GM21390 (cell line): ENCODE data around the gene IL37.

Source experiments
- ATAC-seq: cut with Tn5 transposase; IDR thresholded peaks from one replicate; pipeline ENCODE4 v1.9.1; 2021; ENCODE audit not compliant: unreplicated experiment

IL37 gene, protein sequence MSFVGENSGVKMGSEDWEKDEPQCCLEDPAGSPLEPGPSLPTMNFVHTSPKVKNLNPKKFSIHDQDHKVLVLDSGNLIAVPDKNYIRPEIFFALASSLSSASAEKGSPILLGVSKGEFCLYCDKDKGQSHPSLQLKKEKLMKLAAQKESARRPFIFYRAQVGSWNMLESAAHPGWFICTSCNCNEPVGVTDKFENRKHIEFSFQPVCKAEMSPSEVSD

DNA sequence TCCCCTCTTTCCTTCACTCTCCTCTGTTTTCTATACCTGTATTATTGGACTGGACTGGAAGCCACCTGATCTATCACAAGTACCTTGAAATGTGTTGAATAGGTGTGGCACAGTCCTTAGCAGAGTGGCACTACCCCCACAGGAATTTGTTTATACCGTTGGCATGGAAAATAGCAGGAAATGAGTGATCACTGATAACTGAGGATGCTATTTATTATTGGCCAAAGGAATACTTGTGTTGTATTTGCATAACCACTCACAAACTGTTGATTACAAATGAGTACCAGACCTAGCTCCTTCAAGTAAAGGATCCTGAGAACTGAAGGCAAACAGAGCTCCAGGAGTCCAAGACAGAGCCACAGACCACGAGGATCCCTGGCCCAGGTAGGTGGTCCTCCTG lies at the start of gene IL37:
IL37 (plus strand) TSS at position 301 of the 400 bp plus-strand sequence. CDS start 1,848 bp downstream, outside the sequence.
- no peak for ATAC-seq

DNA sequence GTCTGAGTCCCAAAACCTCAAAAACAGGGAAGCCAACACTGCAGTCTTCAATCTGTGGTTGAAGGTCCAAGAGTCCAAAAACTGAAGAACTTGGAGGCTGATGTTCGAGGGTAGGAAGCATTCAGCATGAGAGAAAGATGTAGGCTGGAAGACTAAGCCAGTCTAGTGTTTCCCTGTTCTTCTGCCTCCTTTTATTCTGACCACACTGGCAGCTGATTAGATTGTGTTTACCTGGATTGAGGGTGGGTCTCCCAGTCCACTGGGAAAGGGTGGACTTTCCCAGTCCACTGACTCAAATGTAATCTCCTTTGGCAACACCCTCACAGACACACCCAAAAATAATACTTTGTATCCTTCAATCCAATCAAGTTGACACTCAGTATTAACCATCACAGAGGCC lies 46.9 kb upstream of the IL37 start:
- no peak for ATAC-seq

DNA sequence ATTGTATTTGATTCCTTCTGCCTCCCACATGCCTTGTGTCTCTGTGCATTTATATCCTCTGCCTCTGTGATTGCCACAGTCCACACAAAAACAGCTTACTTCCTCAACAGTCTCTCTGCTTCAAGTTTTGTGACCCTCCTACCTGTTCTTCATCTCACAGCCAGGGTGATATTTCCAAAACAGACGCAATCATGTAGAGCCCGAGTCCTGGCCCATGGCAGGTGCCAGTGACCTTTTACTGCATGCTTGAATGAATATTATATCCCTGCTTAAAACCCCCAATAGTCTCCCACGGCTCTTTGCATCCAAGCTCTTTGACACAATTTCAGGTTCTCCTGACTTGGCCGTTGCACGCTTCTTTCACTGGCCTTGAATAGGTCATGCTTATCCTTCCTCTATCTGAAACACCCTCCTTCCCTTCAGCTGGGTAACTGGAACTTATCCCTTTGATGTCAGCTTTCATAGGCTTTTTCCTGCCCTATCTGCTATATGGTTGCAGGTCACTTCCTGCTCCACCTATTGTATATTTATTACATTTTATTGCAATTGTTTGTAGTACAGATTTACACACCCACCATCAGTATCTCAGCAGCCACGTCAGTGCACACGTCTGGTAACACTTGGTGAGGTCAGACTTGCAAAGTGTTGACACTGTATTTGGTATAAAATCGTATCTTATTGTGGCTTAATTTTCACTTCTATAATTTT lies 44.7 kb upstream of the IL37 start:
- no peak for ATAC-seq

DNA sequence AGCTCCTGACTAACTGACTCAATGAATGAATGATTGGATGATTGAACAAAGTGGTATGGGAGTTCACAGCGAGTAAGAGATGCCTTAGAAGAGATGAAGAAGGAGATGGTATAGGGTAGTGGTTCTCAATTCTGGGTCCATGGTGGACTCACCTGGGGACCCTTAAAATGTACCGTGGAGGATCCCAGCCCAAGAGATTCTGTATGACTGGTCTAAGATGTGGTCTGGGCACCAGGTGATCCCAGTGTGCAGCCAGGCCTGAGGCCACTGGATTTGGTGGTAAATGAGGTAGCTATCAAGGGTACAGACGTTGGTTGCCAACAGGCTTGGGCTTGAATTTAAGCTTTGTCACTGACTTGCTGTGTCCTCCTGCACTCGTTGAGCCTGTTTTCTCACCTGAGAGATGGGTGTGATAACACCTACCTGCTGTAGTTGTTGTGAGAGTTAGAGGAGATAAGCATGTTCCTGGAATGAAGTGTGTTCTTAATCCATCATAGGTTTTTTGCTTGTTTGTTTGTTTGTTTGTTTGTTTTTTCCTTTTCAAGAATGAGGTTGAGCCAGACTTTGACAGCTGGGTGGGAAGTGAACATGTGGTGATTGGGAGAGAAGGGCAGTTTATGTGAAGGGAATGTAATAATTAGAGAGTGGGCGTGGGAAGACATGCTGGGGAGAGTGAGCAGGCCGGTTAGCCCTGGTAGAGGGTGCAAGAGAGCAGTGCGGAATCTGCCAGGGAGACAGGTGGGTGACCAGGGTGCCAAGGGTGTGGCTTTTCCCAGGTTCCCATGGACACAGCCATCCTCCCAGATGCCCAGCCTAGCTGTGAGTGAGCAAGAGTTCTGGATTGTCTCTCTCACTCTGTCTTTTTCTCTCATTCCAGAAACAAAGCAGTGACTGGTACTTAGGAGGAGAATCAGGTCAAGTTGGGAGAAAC lies 43.0 kb upstream of the IL37 start:
- ATAC-seq: no peak

DNA sequence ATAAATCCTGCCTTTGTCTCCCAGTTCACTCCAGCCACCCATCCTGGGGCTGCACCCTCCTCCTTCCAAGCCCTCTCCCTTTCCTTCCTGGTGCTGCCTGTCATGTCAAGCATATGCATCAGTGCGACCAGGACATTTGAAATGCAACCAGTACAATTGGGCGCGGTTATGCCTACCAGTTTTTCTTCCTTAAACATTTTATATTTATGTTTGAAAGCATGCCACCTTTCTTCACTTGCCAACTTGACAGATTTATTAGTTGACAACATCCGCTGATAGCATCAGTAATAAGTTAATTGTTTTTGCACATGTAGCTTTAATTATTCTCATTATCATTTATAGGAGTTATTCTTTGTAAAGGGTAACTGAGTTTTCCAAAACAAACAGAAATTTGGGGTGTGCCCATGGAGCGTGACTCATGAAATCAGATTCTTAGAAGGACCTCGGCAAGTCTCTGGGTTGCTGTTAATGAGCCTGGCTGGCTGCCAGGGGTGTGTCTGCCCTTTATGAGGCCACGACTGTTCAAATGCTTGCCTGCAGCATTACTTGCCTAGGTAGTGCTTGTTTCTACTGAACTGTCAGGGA lies 41.6 kb upstream of the IL37 start:
- ATAC-seq: no peak

DNA sequence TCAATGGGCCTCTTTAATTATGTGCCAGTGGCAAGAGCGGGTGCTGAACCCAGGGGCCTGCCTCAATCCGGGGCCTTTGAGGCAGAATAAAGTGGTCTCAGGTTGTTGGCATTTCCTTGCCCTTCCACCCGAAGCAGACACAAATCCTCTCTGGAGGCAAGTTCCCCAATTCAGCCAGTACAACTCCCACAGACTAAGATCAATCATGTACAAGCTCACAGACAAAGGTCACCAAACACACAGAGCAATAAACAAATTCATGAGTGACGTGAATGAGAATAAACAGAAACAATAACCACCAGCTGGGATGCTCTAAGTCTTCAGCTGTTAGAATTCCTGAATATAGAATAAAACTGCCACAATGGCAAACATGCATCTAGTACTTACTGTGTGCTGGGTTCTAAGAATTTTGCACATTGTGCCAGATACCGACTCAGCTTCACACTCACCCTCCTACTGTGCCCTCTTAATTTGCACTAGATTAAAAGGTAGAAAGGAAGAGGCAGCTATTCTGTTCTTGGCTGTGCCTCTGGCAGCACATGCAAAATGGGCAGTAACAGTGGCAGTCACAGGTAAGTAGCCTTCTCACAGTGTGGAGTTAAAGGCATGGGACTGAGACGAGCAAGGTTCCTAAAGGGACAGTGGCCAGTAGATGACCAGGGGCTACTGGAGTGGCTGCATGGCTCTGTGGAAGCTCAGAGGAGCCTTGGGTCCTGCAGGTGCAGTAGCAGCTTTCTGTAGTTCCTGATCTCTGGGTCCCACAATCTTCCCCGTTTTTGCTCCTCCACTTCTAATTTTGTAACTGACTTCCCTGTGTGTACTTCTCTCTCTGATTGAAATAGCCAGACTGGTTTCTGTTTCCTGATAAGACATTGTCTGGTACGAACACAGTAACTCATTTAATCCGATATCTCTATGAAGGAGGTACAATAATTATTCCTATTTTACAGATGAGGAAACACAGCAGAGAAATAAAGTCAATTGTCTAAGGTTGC lies 39.8 kb upstream of the IL37 start:
- ATAC-seq: no peak

DNA sequence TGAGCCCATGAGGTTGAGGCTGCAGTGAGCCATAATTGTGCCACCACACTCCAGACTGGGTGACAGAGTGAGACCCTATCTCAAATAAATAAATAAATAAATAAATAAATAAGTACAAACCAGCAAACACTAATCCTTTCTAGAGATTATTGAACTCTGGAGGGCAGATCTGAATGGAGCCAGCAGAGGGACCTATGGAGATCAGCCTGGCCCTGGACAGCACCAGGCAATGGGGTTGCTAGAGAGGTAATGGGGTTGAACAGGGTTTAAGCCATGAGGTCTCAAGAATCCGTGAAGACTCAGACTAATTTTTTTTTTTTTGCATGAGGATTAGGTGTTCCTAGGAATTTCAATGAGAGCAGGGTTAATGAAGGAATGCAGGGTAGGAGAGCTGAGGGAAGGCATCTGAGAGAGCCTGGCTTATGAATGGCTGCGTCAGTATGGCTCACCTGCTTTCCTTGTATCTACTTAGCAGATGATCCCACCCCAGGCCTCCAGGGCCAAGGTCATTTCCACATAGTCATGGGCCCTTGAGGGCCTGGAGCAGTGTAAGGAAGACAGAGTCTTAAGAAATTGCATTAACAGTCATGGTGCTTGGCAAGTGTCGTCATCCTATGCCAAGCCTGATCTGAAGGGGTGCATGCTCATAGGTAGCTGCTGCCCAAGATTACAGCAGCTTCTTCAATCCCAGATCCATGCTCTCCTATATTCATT lies 34.6 kb upstream of the IL37 start:
- ATAC-seq: no peak

DNA sequence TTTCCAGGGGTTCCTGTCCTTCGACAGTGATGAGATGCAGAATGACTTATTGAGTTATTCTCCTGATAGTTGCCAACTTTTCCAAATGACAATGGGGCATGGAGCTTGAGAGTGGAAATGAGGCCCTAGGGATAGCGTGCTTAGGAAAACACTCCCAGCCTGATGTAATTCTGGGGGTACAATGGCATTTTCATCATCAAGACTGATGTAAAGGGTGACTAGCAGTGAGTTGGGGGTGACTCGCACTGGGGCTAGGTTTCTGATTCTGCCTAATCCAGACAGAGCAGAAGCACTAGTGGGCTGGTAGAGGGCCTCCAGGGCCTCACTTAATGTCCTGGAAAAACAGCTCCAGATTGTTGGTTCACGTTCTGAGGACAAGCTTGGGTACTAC lies 34.0 kb upstream of the IL37 start:
- no peak for ATAC-seq

DNA sequence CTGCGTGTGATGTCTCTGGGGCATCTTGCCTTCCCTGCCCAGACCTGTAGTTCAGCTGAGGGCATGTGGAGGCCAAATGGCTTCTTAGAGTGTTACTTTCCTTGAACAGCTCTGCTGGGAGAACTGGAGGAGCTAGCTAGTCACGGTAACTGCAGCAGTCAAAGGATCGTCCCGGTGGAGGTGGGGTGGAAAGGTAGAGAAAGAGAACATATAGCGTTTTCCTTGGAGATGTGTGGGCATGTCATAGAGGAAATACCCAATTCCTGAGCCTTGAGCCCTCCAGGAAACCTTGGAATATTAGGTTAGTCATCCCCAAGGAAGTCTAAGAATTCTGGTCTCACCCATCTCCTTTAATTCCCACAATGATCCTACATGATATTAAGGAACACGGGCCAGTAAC lies 33.5 kb upstream of the IL37 start:
- no peak for ATAC-seq

DNA sequence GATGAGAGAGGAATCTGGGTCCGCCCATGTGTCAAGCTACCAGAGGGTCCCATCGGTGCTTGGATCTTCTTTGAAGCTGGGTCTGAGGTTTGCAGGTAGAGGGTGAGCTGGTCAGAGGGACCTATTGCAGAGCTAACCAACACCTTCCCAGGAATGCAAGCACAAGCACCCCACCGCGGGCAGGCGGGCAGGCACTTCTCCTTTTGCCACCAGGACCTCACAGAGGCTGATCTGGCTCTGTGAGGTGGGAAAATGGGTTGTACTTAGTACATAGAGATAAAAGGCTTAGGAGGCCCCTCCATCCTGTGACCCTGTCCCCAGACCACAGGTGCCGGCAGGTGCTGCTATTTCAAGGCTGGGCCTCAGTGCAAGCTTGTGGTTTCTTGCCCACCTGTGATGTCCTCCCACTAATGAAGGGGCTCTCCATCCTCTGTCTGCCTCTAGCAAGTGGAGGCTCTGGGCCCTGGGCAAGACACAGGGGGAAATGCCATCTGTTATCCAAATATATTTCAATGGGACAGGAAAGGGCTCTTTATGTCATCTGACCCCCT lies 31.4 kb upstream of the IL37 start:
- ATAC-seq: no peak

DNA sequence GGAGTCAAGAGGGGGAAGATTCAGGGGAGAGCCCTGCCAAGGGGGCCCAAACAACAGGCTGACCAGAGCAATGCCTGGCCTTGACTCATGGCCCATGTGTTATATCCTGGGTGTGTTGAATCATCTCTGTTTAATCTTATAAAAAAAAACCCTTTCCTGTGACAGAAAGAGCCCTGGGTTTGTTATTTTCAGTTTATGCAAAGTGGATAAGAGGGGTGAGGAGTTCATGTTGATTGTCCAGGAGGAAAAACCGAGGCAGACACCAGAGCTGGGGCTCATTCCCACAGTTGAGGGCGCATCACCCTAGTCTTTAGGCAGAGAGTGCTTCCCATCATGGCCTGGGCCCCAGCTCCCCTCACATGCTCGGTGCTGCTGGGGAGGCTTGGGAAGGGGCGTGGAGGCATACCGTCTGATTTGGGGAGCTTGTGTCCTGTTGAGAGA lies 30.9 kb upstream of the IL37 start:
- ATAC-seq: no peak

DNA sequence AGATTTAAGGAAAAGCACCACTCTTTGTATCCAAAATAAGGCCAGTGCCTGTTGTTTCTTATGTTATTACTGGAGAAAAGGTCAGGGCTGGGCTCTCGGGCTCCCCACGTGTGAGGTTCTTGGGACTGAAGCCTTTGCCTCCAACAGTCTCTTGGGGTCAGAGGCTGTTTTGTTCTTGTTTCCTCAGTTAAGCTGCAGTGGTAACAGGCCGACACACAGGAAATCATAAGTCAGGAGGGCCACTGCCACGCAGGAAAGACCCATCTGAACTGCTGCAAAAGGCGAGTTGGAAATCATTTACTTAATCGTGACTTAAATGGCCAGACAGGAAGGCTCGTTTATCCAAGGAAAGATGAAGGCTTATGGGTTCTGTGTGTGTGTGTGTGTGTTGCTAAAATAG lies 30.3 kb upstream of the IL37 start:
- ATAC-seq: no peak

DNA sequence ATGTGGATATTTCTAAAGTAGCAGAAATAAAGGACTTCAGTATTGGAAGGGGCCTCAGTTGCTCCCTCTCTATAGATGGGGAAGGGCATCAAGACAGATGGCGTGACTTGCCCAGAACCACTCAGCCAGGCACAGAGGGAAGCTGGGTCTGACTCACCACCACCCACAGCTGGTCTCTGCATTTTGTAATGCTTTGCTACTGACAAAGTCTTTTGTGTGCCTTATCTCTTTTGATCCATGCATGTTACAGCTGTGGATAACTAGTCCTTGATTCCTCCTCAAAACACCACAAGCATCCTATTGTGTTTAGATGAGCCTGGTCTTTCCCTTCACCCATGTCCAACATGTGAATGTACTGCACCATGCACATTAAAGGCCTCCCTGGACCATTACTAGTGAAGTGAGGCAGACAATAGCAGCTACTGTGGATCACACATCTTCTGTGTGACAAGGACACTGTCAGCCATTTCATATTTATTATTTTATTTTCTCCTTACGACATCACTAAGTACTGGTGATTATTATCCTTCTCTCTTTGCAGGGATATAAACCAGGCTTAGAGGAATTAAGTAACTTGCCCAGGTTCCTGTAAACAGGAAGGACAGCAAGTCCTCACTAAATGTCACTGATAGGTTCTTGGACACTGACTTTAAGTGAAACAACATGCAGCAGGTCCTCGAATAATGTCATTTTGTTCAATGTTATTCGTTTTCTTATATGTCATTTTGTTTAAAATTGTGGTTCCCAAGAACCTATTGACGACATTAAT lies 29.6 kb upstream of the IL37 start:
- ATAC-seq: peak; percentile 56

DNA sequence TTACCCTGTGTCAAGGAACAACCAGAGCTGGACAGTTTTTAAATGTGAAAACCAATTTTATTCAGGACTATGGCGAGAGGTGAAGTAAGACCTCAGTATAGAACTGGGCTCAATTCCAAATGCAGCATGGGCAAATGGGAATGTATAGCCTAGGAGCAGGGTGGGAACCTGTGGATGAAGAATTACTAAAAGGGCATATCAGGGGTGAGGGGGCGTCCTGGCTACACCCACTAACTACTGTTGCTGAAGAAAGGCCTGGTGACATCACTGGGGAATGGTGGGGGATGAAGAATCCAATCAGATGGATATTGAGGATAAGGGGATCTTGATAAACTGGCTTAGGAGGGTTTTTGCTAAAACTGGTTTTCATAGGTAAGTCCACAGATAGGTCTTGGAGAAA lies 27.3 kb upstream of the IL37 start:
- no peak for ATAC-seq

DNA sequence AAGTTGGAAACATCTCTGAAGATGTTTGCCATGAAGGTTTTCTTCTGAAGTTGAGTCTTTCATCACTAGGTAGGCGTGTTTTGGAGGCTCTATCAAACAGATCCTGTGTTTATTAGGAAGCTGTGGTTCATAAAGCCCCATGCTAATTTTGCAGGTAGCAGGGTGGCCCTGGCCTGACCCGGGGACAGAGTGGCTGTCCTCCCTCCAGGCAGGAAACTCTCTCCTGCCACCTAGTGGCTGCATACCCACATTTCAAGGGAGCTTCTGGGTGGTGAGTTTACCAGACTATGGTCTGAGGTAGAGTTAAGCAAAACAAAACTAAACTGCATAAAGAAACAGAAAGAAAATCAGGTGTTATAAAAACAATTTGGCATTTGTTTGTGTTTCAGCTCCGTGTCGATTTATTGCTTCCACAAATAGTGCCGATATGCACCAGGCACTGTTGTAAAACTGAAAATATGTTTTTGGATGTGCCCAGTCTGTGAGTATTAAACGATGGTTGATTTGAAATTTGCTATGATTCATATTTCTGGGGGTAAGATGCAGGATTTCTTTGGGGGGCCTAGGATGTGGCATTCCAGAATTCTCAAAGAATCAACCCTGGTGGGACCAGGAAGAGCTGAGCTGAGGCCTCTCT lies 26.0 kb upstream of the IL37 start:
- peak; percentile 64 for ATAC-seq

DNA sequence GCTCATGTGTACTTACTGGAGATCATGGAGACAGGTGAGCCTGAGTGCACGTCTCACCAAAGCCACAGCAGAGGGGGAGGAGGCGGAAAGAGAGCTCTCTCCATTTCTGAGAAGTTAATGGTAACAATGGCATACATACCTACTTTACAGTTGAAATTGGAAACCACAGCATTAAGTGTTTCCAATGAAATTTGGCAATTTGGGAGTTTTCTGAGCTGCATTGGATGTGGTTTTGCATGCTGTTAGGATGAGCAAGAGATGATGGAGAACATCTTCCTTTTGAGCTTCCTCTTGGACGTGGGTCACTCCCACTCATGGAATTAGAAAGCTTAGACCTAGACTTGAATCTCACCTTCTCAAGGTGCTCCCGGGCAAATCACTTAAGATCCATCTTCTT lies 25.5 kb upstream of the IL37 start:
- no peak for ATAC-seq

DNA sequence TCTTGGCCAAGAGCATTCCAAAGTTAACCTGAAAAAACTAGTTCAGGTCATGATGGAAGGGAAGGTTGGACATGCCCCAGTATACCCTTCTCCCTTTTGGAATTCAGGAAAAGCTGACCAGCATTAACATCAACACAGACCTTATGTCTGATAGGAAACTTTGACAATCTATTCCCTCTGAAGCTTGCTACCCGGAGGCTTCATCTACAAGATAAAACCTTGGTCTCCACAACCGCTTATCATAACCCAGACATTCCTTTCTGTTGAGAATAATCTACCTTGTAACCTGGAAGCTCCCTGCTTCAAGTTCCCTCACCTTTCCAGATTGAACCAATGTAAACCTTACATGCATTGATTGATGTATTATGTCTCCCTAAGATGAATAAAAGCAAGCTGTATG lies 24.7 kb upstream of the IL37 start:
- no peak for ATAC-seq
